Heart left ventricle (tissue), 16 donors: ENCODE data around the gene KHK. TPM values are rescaled to one million over a fixed set of nuclear protein-coding genes. Genes with fewer than 3 reads are reported as not detected.

Experiments used
- ATAC-seq, 4 donors: fragments of 200-7000 bp; cut with Tn5 transposase; one replicate each; pipeline ENCODE4 v1.9.1; 2020 to 2022; ENCODE audit warnings: moderate library complexity in 4 of 4, mild to moderate bottlenecking in 3 of 4, moderate number of reproducible peaks in 1 of 4
- DNase-seq, 5 donors: peaks; one replicate each; pipeline ENCODE4 v3.0.0-alpha.2; 2020
- H3K27ac ChIP-seq, 12 donors: fragments of 200-600 bp; sonication (generic) in 4 of 12; one replicate each; pipeline versions ENCODE4 v1.5.0 to v1.8.0; 2016 to 2022; ENCODE audit warnings: mild to moderate bottlenecking in 2 of 12
- H3K27me3 ChIP-seq, 9 donors: fragments of 200-600 bp; sonication (generic) in 2 of 9; one replicate each; pipeline versions ENCODE4 v1.5.1 to v1.8.0; 2016 to 2022; ENCODE audit warnings: mild to moderate bottlenecking in 3 of 9
- H3K36me3 ChIP-seq, 9 donors: fragments of 200-600 bp; sonication (generic) in 2 of 9; one replicate each; pipeline versions ENCODE4 v1.5.0 to v1.8.0; 2018 to 2022; ENCODE audit warnings: mild to moderate bottlenecking in 2 of 9
- H3K4me1 ChIP-seq, 12 donors: fragments of 200-600 bp; sonication (generic) in 4 of 12; one replicate each; pipeline versions ENCODE4 v1.5.0 to v1.8.0; 2016 to 2022; ENCODE audit warnings: mild to moderate bottlenecking in 3 of 12
- H3K4me3 ChIP-seq, 12 donors: fragments of 200-600 bp; sonication (generic) in 4 of 12; one replicate each; pipeline versions ENCODE4 v1.5.0 to v1.8.0; 2017 to 2022; ENCODE audit warnings: mild to moderate bottlenecking in 9 of 12, moderate library complexity in 4 of 12
- H3K9me3 ChIP-seq, 12 donors: fragments of 200-600 bp; sonication (generic) in 4 of 12; one replicate each; pipeline versions ENCODE4 v1.5.0 to v1.8.0; 2016 to 2022; ENCODE audit warnings: mild to moderate bottlenecking in 1 of 12
- CTCF ChIP-seq, 12 donors: fragments of 200-600 bp; sonication (generic) in 4 of 12; IDR thresholded peaks; one replicate each; pipeline versions ENCODE4 v1.5.0 to v1.8.0; 2018 to 2022; ENCODE audit warnings: antibody characterized with exemption in 12 of 12, mild to moderate bottlenecking in 5 of 12
- POLR2A ChIP-seq, 2 donors: fragments of 450-650 bp; IDR thresholded peaks; one replicate each; pipeline ENCODE4 v1.6.1; 2017; ENCODE audit warnings: antibody characterized with exemption in 2 of 2, mild to moderate bottlenecking in 2 of 2, moderate library complexity in 2 of 2
- WGBS, 4 donors: extraction: QIAGEN DNeasy Blood & Tissue Kit in 2 of 4; methylation state at CpG; one replicate each; pipeline versions ENCODE4 v1.1.5 to v1.1.7; 2013 to 2018; 5-methylcytosine and 5-hydroxymethylcytosine counted together
- intact Hi-C, 10 donors: fragments of 100-400 bp; cut with DNase I; formaldehyde crosslinking; loops; one replicate each; pipeline versions ENCODE4 v1.11.1 to v1.14.2; 2022
- polyA plus RNA-seq, 2 donors: library from polyadenylated mRNA; stranded (reverse); fragments of 200-250 nt; gene quantifications; one replicate each; pipeline ENCODE4 v1.2.3, GENCODE V29; 2013
- total RNA-seq, 9 donors: library from RNA; depleted of rRNA in 2 of 9; stranded (reverse); fragments of >200 nt in 2 of 9; fragmentation: NEBNext Ultra II Directional in 3 of 9; extraction: Animal tissue kit (Norgen Biotek cat#: 25700) in 3 of 9; gene quantifications; one replicate each; pipeline versions ENCODE4 v1.1.0 to v1.2.4, GENCODE V29; 2016 to 2023
- donor health status: ischemic (EF 13 %, LVEDD 7.1; RV severe dilation, severe dysfunction).
- donor health status: healthy with polysubstance abuse.
- donor health status: DM: no; HTN: yes; CAD: no.
- donor health status: DM: no; HTN: no; CAD: no.
- donor health status: ischemic (EF 25% LVEDD 6.9; RV normal size, moderate dysfunction).
- donor health status: ischemic (EF 25% LVEDD 5.7; RV mildly dilated, moderate dysfunction).
- donor health status: healthy.
- donor health status: DM: yes; HTN: yes; CAD: no.
- donor health status: ischemic (EF 35%, LVEDD 5.7; RV mildly dilated, moderate dysfunction).
- donor health status: nonischemic (EF 11% LVEDD 7.7; RV severe dilation, severe dysfunction).
- donor health status: DM: yes; HTN: yes; CAD: no.
- donor health status: PGD.
- donor health status: ischemic (EF 29% LVEDD 5.4; RV normal size, mild dysfunction).
- donor health status: nonischemic (EF 23%, LVEDD 6.1; RV moderate dilation, normal function).

KHK gene
- total and polyA plus RNA-seq, 11 donors: 0.89 to 3.9 (median 1.8) TPM

GRCh38 chr2:27086090-27086723, 365 bp upstream of the KHK start:
- Histone ChIP-seq H3K36me3 (peaks cover 0 to 3% (median 0%) of the 10 kb centered on the region in 9 donors), H3K27me3 (no peaks in the 10 kb centered on the region), H3K4me1 (peaks cover 4 to 46% (median 28%) of the 10 kb centered on the region in 12 donors), H3K9me3 (no peaks in the 10 kb centered on the region), H3K27ac (peak overlapping the region; percentile 78 to 96 (median 94)), H3K4me3 (peak overlapping the region; percentile 54 to 88 (median 74))
- DNase-seq (peak; percentile 94 to 98 (median 96)), ATAC-seq (peak; percentile 79 to 90 (median 88))
- 0 to 1% (median 0%) methylated on average over 28 to 81 of the region's 81 CpGs for WGBS, 4 donors
- intact Hi-C loops: loop anchor here in 9 of 10 donors (1.0 to 10.0 kb wide), 8 partner anchors 34 to 125 kb away; partner anchors contain the start of genes TMEM214 (in 5 of the 9) and AGBL5 (in 3 of the 9)
- TF ChIP-seq CTCF (IDR thresholded peaks at IDR 0.05) (peak; percentile 75 to 96 (median 94)), POLR2A (IDR thresholded peaks at IDR 0.05) (peak in 1 of 2 donors; percentile 69)

GRCh38 chr2:27087823-27088410, 1.3 kb downstream of the KHK start:
- Histone ChIP-seq H3K4me3 (peak overlapping the region in 1 of 12 donors; percentile 77), H3K9me3 (no peaks in the 10 kb centered on the region), H3K36me3 (no peaks in the 10 kb centered on the region), H3K27ac (no peak overlapping the region), H3K4me1 (peaks cover 4 to 32% (median 16%) of the 10 kb centered on the region in 12 donors), H3K27me3 (no peaks in the 10 kb centered on the region)
- DNase-seq (no peak), ATAC-seq (no peak)
- 83 to 91% (median 84%) methylated on average over 5 of the region's 5 CpGs for WGBS, 4 donors
- TF ChIP-seq POLR2A (IDR thresholded peaks at IDR 0.05) (no peak), CTCF (IDR thresholded peaks at IDR 0.05) (no peak)
- intact Hi-C loops: loop anchor here in 8 of 10 donors (2.0 to 10.0 kb wide), 6 partner anchors 36 to 127 kb away; partner anchors contain the start of genes TMEM214 (in 5 of the 8) and AGBL5 (in 3 of the 8)

- DNase-seq: no peak
- H3K36me3 ChIP-seq: no peaks in the 10 kb centered on the region
- TF ChIP-seq POLR2A (IDR thresholded peaks at IDR 0.05) (no peak), CTCF (IDR thresholded peaks at IDR 0.05) (no peak)
- peaks cover 4 to 29% (median 16%) of the 10 kb centered on the region in 12 donors for H3K4me1 ChIP-seq
- WGBS, 4 donors: 85 to 91% (median 87%) methylated on average over 5 to 6 of the region's 6 CpGs
- H3K9me3 ChIP-seq: no peaks in the 10 kb centered on the region
- no peak for ATAC-seq
- H3K27ac ChIP-seq: no peak overlapping the region
- no peaks in the 10 kb centered on the region for H3K27me3 ChIP-seq
- H3K4me3 ChIP-seq: no peak overlapping the region
- intact Hi-C loops: loop anchor here in 7 of 10 donors (5.0 to 10.0 kb wide), 4 partner anchors 36 to 126 kb away; partner anchors contain the start of genes TMEM214 (in 5 of the 7) and AGBL5 (in 1 of the 7)
Observed at GRCh38 chr2:27088634-27089033, 2.1 kb downstream of the KHK start.
